PFSK-1 (cell line): ENCODE data around the gene HNRNPF.

Experiments
- FOXP2 ChIP-seq: optimal IDR thresholded peaks from 2 replicates; pipeline ENCODE3; 2011; ENCODE audit warnings: borderline replicate concordance, control low read depth, inconsistent platforms; ENCODE audit not compliant: insufficient read depth; ENCODE audit errors: extremely low read length, extremely low read depth
- POLR2AphosphoS5 ChIP-seq: IDR thresholded peaks from 2 replicates; pipeline ENCODE4 v1.6.1; 2012; ENCODE audit warnings: low read depth, mild to moderate bottlenecking, control low read depth, low read length, moderate library complexity
- REST ChIP-seq, 2 experiments: IDR thresholded peaks; 2 replicates each; pipeline versions ENCODE4 v1.6.1 to v1.8.0; 2011 to 2012; ENCODE audit warnings: low read depth in 2 of 2, low read length in 2 of 2, control low read depth in 1 of 2, inconsistent platforms in 1 of 2, mild to moderate bottlenecking in 1 of 2, moderate library complexity in 1 of 2; ENCODE audit not compliant: insufficient read depth in 1 of 2
- SIN3A ChIP-seq: IDR thresholded peaks from 2 replicates; pipeline ENCODE4 v1.6.1; 2012; ENCODE audit warnings: mild to moderate bottlenecking, low read length, moderate library complexity, borderline replicate concordance; ENCODE audit not compliant: insufficient read depth
- TAF1 ChIP-seq: IDR thresholded peaks from 2 replicates; pipeline ENCODE4 v1.6.1; 2012; ENCODE audit warnings: low read length, control low read depth, borderline replicate concordance; ENCODE audit not compliant: insufficient read depth

HNRNPF gene

GRCh38 chr10:43407576-43408330 lies 1.2 kb downstream of the HNRNPF start:
- peak; percentile 91 for TF ChIP-seq SIN3A
- TF ChIP-seq POLR2AphosphoS5: peak; percentile 94
- TF ChIP-seq FOXP2: no peak
- TF ChIP-seq REST (IDR thresholded peaks at IDR 0.05; ENCODE audit: insufficient read depth in 1 of 2, low read depth in 2 of 2, low read length in 2 of 2): peak in 1 of 2 experiments; percentile 5; a peak in 1 of 4 replicates
- peak; percentile 64; the same call in 1 of the 2 replicates for TF ChIP-seq TAF1

GRCh38 chr10:43407148-43407575 lies 1.8 kb downstream of the HNRNPF start:
- TF ChIP-seq REST (IDR thresholded peaks at IDR 0.05; ENCODE audit: insufficient read depth in 1 of 2, low read depth in 2 of 2, low read length in 2 of 2): no peak
- TF ChIP-seq POLR2AphosphoS5: no peak
- TF ChIP-seq SIN3A: no peak
- no peak for TF ChIP-seq TAF1
- no peak for TF ChIP-seq FOXP2

GRCh38 chr10:43404704-43405084 lies 4.3 kb downstream of the HNRNPF start:
- TF ChIP-seq SIN3A (no peak), FOXP2 (no peak), POLR2AphosphoS5 (no peak), TAF1 (no peak), REST (IDR thresholded peaks at IDR 0.05; ENCODE audit: insufficient read depth in 1 of 2, low read depth in 2 of 2, low read length in 2 of 2) (no peak)

- no peak for TF ChIP-seq REST (IDR thresholded peaks at IDR 0.05; ENCODE audit: insufficient read depth in 1 of 2, low read depth in 2 of 2, low read length in 2 of 2)
- no peak for TF ChIP-seq POLR2AphosphoS5
- no peak for TF ChIP-seq FOXP2
- no peak for TF ChIP-seq TAF1
- no peak for TF ChIP-seq SIN3A
Observed at GRCh38 chr10:43403911-43404703, 4.9 kb downstream of the HNRNPF start.
